ENCODE measurements around the gene KLHL22.
"Not testable (repeated sequence)": the region's sequence is repeated elsewhere in the genome, so short reads cannot be mapped to it uniquely, and the experiment has no call there.

KLHL22 gene

DNA sequence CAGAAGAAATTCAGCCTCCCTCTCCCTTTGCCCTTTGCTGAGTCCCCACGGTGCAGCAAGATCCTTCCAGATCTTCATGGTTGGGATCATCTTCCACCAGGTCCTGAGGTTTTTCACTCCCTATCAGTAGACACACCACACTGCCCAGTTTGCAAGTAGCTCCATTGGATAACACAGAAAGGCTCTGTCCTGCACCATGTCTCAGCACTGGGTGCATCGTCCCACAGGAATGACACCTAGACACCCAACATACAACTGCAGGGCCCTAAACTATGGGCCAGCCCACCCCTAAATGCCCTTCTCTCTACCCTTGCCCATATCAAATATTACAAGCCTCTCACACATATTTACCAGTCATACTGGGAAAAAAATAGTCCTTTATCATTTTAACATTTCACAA lies 9.4 kb downstream of the KLHL22 start:
- TF ChIP-seq, protein P1, sequence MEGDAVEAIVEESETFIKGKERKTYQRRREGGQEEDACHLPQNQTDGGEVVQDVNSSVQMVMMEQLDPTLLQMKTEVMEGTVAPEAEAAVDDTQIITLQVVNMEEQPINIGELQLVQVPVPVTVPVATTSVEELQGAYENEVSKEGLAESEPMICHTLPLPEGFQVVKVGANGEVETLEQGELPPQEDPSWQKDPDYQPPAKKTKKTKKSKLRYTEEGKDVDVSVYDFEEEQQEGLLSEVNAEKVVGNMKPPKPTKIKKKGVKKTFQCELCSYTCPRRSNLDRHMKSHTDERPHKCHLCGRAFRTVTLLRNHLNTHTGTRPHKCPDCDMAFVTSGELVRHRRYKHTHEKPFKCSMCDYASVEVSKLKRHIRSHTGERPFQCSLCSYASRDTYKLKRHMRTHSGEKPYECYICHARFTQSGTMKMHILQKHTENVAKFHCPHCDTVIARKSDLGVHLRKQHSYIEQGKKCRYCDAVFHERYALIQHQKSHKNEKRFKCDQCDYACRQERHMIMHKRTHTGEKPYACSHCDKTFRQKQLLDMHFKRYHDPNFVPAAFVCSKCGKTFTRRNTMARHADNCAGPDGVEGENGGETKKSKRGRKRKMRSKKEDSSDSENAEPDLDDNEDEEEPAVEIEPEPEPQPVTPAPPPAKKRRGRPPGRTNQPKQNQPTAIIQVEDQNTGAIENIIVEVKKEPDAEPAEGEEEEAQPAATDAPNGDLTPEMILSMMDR (IDR thresholded peaks at IDR 0.05; ENCODE audit: low read depth, low read length, missing control alignments) = no peak
- DNase-seq (ENCODE audit: low read depth) = no peak

DNA sequence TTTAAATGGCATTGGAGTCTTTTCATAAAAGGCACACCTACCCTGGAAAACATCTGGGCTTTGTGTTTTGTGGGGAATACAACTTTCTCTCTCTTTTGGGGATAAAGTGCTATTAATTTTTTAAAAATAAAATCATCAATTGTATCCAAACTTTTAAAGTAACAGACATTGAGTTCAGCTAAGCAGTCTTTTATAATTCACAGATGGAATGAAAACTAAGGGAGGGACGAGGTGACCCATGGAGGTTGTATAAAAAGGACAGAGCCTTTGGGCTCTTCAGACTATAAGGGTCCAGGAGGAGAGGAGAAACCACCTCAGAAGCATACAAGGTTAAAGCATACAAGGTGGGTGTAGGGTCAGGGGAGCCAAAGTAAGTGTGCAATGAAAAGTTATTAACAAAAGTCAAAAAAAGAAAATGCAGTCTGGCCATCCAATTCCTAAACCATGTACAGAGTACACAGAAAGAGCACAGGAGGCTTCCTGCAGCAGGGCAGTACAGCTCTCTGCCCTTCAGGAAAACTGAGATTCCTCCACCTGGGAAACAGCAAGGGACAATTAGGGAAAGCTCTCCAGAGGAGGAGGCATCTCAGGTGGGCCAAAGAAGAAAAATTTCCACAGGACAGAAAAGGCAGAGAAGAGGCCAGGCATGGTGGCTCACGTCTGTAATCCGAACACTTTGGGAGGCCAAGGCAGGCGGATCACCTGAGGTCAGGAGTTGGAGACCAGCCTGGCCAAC lies 10.5 kb downstream of the KLHL22 start:
- DNase-seq (ENCODE audit: low read depth) = no peak
- H3K4me3 ChIP-seq (ENCODE audit: low read depth, low read length) = no peak overlapping the region
- TF ChIP-seq, protein P1 (IDR thresholded peaks at IDR 0.05; ENCODE audit: low read depth, low read length, missing control alignments) = no peak

More for the DNA sequence above, 9.4 kb downstream of the KLHL22 start:
- no peak overlapping the region for H3K4me3 ChIP-seq (ENCODE audit: low read depth, low read length)

DNA sequence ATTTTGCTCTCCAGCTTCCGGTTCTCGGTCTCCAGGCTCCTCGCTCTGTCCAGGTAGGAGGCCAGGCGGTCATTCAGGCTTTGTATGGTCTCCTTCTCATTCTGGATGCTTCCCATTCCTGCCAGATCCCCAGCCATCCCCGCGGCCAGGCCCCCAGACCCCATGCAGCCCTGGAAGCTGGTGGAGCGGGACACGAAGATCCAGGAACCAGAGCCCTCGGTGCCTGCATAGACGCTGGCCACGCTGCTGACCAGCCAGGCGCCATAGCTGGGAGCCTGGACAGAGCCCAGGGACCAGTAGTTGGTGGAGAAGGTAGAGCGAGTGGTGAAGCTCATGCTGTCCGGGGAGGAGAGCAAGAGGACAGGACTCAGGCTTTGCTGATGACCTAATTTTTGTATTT lies 11.8 kb downstream of the KLHL22 start:
- DNase-seq (ENCODE audit: low read depth) = no peak

DNA sequence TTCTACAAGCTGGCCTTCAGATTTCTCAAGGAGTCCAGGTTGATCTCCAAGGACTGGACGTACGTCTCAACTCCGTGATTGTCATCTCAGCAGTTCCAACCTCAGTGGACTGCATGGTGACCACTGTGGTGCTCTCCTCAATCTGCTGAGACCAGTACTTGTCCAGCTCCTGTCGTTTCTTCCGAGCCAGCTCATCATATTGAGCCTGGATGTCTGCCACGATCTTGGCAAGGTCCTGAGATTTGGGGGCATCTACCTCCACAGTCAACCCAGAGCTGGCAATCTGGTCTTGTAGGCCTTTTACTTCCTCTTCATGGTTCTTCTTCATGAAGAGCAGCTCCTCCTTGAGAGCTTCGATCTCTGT lies 12.5 kb downstream of the KLHL22 start:
- not testable (repeated sequence) for H3K4me3 ChIP-seq (ENCODE audit: low read depth, low read length); DNase-seq (ENCODE audit: low read depth)

More for the DNA sequence above, 11.8 kb downstream of the KLHL22 start:
- TF ChIP-seq, protein P1 (IDR thresholded peaks at IDR 0.05; ENCODE audit: low read depth, low read length, missing control alignments) = no peak
- H3K4me3 ChIP-seq (ENCODE audit: low read depth, low read length) = no peak overlapping the region

DNA sequence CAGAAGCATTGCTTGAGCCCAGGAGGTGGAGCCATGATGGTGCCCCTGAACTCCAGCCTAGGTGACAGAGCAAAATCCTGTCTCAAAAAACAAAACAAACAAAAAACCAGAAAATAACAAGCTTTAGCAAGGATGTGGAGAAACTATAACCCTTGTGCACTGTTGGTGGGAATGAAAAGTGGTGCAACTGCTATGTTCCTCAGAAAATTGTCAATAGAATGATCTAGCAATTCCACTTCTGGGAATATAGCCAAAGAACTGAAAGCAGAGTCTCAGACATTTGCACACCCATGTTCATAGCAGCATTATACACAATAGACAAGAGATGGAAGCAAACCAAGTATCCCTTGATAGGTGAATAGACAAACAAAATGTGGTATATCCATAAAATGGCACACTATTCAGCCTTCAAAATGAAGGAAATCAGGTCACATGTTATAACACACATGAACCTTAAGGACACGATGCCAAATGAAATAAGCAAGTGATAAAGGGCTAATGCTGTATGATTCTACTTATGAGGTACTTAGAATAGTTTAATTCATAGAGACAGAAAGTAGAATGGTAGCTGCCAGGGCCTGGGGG lies 15.9 kb downstream of the KLHL22 start:
- DNase-seq (ENCODE audit: low read depth) = no peak
- TF ChIP-seq, protein P1 (IDR thresholded peaks at IDR 0.05; ENCODE audit: low read depth, low read length, missing control alignments) = no peak
- H3K4me3 ChIP-seq (ENCODE audit: low read depth, low read length) = no peak overlapping the region

DNA sequence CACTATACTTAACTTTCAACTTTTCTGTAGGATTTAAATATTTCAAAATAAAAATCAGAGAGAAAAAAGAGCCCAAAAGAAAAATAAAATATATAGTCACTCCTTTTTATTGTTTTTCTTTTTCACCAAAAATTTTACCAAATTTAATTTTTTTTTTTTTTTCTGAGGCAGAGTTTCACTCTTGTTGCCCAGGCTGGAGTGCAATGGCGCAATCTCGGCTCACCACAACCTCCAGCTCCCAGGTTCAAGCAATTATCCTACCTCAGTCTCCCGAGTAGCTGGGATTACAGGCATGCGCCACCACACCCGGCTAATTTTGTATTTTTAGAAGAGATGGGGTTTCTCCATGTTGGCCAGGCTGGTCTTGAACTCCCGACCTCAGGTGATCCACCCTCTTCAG lies 17.5 kb downstream of the KLHL22 start:
- H3K4me3 ChIP-seq (ENCODE audit: low read depth, low read length); DNase-seq (ENCODE audit: low read depth): not testable (repeated sequence)

DNA sequence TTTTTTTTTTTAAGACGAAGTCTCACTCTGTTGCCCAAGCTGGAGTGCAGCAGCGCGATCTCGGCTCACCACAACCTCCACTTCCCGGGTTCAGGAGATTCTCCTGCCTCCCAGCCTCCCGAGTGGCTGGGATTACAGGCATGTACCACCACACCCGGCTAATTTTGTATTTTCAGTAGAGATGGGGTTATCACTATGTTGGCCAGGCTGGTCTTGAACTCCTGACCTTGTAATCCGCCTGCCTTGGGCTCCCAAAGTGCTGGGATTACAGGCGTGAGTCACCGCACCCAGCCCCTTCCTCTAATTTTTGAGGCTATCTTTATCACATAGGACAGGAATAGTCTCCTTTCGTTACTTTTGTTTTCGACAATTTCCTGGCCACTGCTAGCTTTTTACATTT lies 20.0 kb downstream of the KLHL22 start:
- not testable (repeated sequence) for H3K4me3 ChIP-seq (ENCODE audit: low read depth, low read length); DNase-seq (ENCODE audit: low read depth)

DNA sequence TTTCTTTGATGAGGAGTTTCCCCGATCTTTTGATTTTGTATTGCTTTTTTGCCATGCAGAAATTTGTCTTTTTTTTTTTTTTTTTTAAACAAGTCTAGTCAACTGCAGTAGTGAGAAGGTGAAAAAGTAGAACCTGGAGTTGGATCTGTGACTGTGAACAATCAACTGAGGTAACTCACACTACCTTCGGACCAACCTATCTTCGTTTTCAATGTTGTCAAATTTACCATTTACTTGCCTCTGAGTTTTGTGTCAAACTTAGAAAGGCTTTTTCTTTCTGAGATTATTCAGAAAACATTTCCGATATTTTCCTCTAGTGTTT lies 20.5 kb downstream of the KLHL22 start:
- DNase-seq (ENCODE audit: low read depth) = no peak
- H3K4me3 ChIP-seq (ENCODE audit: low read depth, low read length) = no peak overlapping the region
- TF ChIP-seq, protein P1 (IDR thresholded peaks at IDR 0.05; ENCODE audit: low read depth, low read length, missing control alignments) = no peak
